HG03571 (cell line): ENCODE measurements around the gene C1QTNF2.

ENCODE experiments used
- ATAC-seq: cut with Tn5 transposase; IDR thresholded peaks from one replicate; pipeline ENCODE4 v1.9.1; 2021; ENCODE audit not compliant: unreplicated experiment

Gene C1QTNF2

GRCh38 chr5:160375701-160376100 is 5.3 kb upstream of the C1QTNF2 start:
- ATAC-seq, result no peak

- no peak for ATAC-seq
Observed at GRCh38 chr5:160375166-160375565, 4.7 kb upstream of the C1QTNF2 start.

GRCh38 chr5:160371294-160371693 is 868 bp upstream of the C1QTNF2 start:
- no peak for ATAC-seq

- ATAC-seq, result no peak
Observed at GRCh38 chr5:160370713-160371034, 248 bp upstream of the C1QTNF2 start.

- ATAC-seq, result no peak
Observed at GRCh38 chr5:160367885-160368284, 2.5 kb downstream of the C1QTNF2 start.

- ATAC-seq, result no peak
Observed at GRCh38 chr5:160367261-160367660, 3.2 kb downstream of the C1QTNF2 start.

- ATAC-seq, result no peak
Observed at GRCh38 chr5:160366230-160366629, 4.2 kb downstream of the C1QTNF2 start.

- ATAC-seq, result no peak
Observed at GRCh38 chr5:160363660-160364395, 6.6 kb downstream of the C1QTNF2 start.

- ATAC-seq, result no peak
Observed at GRCh38 chr5:160363211-160363610, 7.2 kb downstream of the C1QTNF2 start.

GRCh38 chr5:160361624-160362228 is 8.7 kb downstream of the C1QTNF2 start:
- ATAC-seq, result no peak

- ATAC-seq, result no peak
Observed at GRCh38 chr5:160360310-160360709, 10.1 kb downstream of the C1QTNF2 start.

- ATAC-seq, result no peak
Observed at GRCh38 chr5:160359816-160360215, 10.6 kb downstream of the C1QTNF2 start.

GRCh38 chr5:160359242-160359641 is 11.2 kb downstream of the C1QTNF2 start:
- ATAC-seq, result no peak

GRCh38 chr5:160357861-160358411 is 12.5 kb downstream of the C1QTNF2 start:
- no peak for ATAC-seq

GRCh38 chr5:160357394-160357793 is 13.0 kb downstream of the C1QTNF2 start:
- no peak for ATAC-seq

- ATAC-seq, result no peak
Observed at GRCh38 chr5:160356550-160357347, 13.7 kb downstream of the C1QTNF2 start.

- ATAC-seq, result no peak
Observed at GRCh38 chr5:160354666-160355065, 15.8 kb downstream of the C1QTNF2 start.

- no peak for ATAC-seq
Observed at GRCh38 chr5:160353379-160353778, 17.0 kb downstream of the C1QTNF2 start.

- ATAC-seq, result no peak
Observed at GRCh38 chr5:160352308-160352707, 18.1 kb downstream of the C1QTNF2 start.

- ATAC-seq, result no peak
Observed at GRCh38 chr5:160349935-160350303, 20.5 kb downstream of the C1QTNF2 start.

GRCh38 chr5:160349249-160349934 is 21.0 kb downstream of the C1QTNF2 start:
- no peak for ATAC-seq
